GM23338 (cell line): ENCODE results near the gene FHAD1.

Experiments
- CTCF ChIP-seq, 2 experiments: fragments of 200-600 bp in 1 of 2; sonication (generic) in 1 of 2; conservative IDR thresholded peaks; 2 replicates each; pipeline versions ENCODE4 v1.5.1 to v1.6.1; 2016 to 2017; ENCODE audit warnings: antibody characterized with exemption in 2 of 2, low read depth in 2 of 2, mild to moderate bottlenecking in 2 of 2, moderate library complexity in 1 of 2
- ETS1 ChIP-seq: IDR thresholded peaks from 2 replicates; pipeline ENCODE4 v1.6.1; 2016; ENCODE audit warnings: antibody characterized with exemption
- EZH2phosphoT487 ChIP-seq: fragments of 200-600 bp; sonication (generic); IDR thresholded peaks from one replicate; pipeline ENCODE4 v1.8.1; 2018; ENCODE audit warnings: antibody characterized with exemption; ENCODE audit not compliant: unreplicated experiment
- POLR2AphosphoS5 ChIP-seq: IDR thresholded peaks from 2 replicates; pipeline ENCODE4 v1.6.1; 2016; ENCODE audit warnings: antibody characterized with exemption, low read depth
- REST ChIP-seq: IDR thresholded peaks from one replicate; pipeline ENCODE4 v1.6.1; 2018; ENCODE audit warnings: antibody characterized with exemption; ENCODE audit not compliant: unreplicated experiment
- ZNF462 ChIP-seq: fragments of 250-450 bp; sonication (Bioruptor Pico); IDR thresholded peaks from 2 replicates; pipeline ENCODE4 v1.5.0; 2020; ENCODE audit warnings: mild to moderate bottlenecking, moderate library complexity

GRCh38 chr1:15400627-15401026 is 153.6 kb downstream of the FHAD1 start:
- no peak for TF ChIP-seq CTCF (conservative IDR thresholded peaks at IDR 0.05; ENCODE audit: low read depth in 2 of 2)
- no peak for TF ChIP-seq ETS1
- no peak for TF ChIP-seq EZH2phosphoT487
- no peak for TF ChIP-seq REST
- no peak for TF ChIP-seq ZNF462 (CRISPR knock-in tag)
- TF ChIP-seq POLR2AphosphoS5 = no peak
